ENCODE results near the gene TADA2B.

Gene TADA2B

DNA sequence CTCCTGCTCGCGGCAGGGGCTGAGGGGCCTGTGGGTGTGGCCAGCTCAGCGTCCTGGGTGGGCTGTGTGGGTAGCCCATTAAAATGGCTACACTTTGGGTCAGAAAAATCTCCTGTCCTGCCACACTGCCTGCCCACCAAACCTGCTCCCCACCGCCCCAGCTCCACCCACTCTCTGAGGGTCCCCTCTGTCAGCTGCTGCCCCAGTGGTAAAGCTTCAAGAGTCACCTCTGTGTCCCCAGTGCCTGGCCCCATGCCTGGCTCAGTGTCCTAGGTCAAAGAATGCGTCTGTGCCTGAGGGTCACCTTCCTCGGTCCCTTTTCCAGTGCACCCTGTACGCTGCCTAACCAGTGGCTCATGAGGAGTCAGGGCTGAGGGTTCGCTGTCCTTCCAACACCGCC lies 24.9 kb upstream of the TADA2B start:
- DNase-seq, result no peak

DNA sequence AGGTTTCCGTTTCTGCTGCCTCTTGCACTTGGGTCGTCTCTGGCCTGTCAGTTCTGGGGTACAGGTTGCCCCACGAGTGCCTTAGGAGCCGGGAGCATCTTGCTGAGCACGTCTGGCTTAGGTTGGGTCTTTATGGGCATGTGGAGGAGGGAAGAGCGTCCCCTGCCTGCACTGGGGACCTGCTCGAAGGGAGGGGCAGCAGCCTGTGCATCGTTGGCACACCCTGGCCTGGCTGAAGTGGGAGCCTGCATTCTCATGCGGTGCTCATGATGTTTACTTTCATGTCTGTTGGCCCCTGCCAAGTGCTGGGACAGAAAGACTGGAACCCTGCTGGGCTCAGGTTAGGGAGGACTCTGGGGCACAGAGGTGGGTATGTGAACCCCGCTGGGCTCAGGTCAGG lies 23.8 kb upstream of the TADA2B start:
- no peak for DNase-seq

DNA sequence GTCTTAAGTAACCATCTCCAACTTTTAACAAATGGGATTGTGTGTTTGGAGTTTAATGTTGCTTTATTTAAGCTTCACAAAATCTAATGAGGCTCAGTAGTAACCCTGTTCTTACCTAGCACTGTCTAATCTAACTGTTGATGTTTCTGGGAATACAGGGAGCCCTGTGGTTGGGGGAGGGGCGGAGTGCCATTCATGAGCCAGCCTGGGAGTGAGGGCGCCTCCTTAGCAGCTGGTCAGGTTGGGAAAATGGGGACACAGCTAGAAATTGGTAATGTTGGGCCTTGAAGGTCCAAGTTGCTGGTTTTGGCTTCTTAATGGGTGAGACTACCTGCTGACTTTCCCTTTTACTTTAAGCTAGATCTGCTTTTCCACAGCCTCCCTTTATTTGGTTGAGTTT lies 22.9 kb upstream of the TADA2B start:
- DNase-seq, result no peak

DNA sequence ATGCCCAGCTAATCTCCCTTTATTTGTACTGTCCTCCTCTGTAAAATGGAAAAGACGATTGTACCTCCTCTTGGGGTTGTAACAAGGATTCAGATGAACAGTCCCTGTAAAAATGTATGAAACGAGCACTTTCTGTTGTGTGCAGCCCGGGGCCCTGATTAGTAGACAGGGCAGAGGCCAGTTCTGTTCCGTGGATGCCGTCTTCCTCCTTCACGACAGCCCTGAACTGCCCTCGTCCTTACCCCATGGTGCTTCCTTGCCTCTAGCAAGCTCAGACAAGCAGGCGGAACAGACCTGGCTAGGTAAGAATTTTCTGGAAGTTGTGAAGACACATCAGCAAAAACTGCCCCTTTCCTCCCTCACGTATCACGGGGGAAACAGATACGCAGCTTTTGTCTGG lies 22.3 kb upstream of the TADA2B start:
- DNase-seq, result no peak

DNA sequence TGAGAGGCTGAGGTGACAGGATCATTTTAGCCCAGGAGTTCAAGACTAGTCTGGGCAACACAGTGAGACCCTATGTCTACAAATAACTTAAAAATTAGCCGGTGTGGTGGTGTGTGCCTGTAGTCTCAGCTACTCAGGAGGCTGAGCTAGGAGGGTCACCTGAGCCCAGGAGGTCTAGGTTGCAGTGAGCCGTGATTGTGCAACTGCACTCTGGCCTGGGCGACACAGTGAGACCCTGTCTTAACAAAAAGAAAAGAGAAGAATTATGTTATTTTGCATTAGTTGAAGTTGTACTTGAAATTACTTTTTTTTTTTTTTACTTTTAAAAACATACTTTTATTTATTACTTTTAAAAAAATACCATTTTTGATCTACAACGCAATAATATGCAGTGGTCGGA lies 21.8 kb upstream of the TADA2B start:
- no peak for DNase-seq

DNA sequence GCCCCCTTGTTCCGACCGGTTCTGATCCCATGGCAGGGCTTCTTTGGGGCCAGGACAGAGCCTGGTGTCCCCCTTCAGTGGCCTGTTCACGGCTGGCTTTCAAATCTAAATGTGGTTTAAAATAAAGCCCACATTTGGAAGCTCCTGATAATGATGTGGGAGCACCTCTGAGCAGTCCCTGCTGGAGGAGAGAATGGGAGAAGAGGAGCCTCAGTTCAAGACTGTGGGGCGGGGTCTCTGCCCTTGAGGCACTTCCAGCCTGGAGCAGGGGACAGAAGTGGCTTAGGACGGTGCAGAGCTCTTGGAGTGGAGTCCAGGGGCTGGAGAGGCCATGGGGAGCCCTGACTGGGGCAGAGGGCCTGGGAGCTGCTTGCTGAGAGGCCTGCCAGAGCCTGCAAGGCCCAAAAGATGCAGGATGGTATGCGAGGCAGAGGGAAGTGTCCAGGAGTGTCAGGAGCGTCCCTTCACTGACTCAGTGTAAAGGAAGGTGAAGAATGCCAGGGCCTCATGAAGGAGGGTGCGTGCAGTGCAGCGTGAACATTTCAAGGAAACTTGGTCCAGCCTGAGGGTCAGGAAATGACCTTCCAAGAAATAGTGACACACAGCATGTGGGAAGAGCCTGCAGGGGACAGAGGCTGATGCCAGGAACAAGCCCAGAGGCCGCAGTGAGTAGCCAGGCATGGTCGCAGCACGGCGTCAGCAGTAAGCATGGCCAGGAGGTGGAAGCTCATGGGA lies 21.1 kb upstream of the TADA2B start:
- DNase-seq, result no peak

DNA sequence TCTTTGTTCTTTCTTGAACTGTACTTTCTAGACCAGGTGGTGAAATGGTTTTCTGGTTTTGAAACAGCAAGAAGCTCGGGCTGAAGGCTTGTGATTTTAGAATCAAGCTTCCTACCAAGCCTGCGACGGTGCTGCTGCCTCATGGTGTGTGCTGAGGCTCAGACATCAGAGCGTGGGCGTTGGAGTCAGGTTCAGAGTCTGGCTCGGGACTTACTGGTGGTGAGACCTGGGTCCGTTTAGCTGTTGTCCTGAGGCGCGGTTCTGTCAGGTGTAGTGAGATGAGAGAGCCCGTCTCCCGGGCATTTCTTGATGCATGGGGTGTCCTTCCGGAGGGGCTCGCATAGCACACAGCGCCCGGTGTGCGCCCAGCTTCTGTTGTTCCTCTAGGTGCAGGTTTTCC lies 19.7 kb upstream of the TADA2B start:
- no peak for DNase-seq

DNA sequence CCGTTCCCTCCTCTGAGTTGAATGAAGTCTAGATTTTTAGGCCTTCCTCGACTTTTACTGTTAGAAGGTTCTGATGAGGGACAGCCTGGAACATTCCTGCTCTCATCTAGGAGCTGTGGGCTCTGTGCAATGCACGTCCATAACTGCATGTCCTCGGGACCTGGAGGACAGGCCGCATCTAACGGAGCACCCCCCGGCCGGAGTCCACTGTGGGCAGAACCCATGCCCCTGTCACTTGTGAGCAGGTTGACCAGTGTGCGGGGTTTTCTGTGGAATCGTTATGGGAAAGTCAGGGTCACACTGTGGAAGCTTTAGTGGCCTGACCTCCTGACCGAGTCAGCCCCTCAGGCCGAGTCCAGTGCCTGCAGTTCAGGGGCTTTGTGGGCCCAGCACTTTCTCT lies 19.3 kb upstream of the TADA2B start:
- DNase-seq, result no peak

DNA sequence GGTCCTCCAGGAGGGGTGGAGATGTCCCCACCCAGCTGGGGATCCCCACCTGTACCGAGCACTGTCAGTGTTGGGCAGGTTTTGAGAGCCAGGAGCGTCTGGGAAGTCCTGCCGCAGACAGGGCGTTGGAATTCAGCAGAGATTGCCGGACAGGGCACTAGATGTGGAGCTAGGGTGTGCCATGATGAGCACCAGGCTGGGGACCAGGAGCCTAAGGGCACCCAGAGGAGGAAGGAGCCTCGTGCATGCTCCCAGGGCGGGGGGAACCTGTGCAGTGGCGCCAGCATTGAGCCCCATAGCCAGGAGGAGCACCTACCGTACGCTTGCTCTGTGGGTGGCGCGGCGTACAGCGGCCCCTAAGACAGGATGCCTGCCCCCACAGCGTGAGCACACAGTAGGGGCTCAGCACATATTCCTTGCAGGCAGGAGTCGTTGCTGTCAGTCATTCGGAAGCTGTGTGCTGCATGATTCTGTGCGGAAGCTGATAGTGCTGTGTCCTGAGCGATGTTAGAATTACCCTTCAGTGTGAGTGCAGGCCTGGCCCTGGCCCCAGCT lies 18.8 kb upstream of the TADA2B start:
- DNase-seq, result no peak

DNA sequence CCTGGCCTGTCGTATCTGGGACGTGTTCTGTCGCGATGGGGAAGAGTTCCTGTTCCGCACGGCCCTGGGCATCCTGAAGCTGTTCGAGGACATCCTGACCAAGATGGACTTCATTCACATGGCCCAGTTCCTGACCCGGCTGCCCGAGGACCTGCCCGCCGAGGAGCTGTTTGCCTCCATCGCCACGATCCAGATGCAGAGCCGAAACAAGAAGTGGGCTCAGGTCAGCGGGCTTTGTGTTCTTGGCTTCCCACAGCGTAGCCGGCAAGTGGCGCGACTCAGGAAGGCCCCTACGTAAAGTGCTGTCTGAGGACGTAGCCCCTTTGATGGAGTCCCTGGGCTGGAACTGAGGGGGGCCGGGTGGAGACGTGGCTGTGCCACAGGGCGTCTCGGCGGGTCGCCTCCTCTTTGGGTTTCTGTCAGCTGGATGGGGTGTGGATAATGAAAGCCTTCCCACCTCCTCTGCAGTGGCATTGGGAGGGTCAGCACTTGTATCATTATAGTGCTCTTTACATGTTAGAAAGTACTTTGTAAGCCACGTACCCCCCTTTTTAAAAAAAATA lies 18.1 kb upstream of the TADA2B start:
- DNase-seq, result no peak

DNA sequence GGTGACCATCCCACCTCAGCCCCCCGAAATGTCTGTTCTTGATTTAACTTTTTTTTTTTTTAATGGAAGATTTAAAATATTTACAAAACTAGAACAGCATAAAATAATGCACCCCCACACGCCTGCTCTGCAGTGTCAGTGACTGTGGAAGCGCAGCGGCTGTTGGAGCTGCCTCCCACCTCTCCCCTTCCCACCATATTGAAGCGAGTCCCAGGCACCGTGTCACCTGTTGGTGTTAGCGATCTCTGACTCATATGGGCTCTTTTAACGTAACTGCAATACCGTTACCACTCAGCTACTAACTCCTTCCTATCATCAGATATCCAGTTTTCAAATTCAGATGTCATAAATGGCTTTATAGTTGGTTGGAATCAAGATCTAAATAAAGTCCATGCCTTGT lies 17.1 kb upstream of the TADA2B start:
- no peak for DNase-seq

DNA sequence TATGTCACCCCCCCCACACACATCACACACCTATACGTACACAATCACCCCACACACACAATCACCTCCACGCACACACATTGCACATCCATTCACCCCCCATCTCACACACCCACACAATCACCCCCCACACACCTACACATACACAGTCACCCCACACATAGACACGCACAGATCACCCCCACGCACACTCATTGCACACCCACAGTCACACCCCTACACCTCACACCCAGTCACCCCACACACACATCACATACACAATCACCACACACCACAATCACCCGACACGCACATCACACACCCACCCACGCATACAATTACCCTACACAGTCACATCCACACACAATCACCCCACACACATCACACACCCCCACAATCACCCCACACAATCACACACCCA lies 15.9 kb upstream of the TADA2B start:
- DNase-seq, result no peak

DNA sequence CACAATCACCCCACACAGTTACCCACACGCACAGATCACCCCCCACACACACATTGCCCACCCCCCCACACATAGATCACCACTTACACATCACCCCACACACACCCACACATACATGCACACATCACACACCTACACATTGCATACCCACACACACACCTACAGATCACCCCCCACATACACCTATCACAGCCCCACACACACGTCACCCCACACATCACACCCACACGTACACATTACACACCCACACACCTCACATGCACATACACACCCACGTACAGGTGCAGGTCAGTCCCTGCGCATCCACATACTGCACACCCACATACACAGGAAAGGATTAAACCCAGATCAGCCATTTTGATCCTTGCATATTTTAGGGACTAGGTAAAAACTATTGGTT lies 15.3 kb upstream of the TADA2B start:
- no peak for DNase-seq

DNA sequence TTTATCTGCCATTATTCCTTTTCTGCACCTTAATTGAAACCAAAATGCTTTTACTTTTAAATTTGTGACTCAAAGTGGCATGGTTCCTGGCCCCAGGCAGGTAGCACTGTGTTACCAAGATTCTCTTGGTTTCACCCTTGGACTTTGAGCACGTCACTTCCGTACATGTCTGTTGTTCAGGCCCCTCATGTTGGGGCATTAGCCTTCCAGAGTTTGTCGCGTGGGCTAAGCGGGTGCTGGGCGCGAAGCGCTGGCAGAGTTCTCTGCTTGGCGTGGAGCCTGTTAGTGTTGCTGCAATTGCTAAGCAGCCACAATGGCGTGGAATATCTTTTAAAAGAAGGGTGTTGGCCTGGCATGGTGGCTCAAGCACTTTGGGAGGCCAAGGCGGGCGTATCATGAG lies 14.0 kb upstream of the TADA2B start:
- no peak for DNase-seq

DNA sequence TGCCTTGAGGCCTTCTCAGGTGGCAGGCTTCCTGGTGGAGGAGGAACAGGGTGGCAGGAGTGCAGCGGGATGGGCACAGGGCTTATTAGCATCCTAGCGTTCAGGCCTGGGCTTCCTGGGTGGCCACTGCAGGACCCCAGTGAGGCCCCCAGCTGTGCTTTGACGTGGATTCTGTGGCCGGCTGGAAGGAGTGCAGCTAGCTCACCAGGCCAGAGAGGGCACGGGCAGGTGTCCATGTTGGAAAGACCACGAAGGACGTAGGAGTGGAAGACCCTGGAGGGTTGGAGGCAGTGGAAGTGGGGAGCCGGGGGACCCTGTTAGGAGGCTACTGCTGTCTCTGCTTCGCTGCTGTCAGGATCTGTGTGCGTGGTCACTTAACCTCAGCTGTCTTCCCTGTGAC lies 13.3 kb upstream of the TADA2B start:
- no peak for DNase-seq

DNA sequence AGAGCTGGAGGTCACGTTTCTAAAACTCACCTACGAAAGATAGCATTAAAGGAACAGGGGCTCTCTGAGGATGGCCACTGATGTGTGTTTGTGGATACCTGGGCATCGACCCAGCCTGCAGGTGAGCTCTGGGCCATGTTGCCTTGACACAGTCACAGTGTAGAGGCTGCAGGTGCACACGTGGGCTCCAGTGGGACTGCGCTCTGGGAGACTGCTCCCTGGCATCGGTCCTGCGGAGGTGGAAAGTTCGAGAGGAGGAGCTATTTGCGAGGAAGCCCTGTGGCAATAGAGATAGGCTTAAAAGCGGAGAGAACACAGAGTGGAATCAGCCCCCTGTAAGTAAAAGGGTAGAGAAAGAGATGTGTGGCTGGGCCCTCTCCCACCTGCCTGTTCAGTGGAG lies 12.3 kb upstream of the TADA2B start:
- no peak for DNase-seq

DNA sequence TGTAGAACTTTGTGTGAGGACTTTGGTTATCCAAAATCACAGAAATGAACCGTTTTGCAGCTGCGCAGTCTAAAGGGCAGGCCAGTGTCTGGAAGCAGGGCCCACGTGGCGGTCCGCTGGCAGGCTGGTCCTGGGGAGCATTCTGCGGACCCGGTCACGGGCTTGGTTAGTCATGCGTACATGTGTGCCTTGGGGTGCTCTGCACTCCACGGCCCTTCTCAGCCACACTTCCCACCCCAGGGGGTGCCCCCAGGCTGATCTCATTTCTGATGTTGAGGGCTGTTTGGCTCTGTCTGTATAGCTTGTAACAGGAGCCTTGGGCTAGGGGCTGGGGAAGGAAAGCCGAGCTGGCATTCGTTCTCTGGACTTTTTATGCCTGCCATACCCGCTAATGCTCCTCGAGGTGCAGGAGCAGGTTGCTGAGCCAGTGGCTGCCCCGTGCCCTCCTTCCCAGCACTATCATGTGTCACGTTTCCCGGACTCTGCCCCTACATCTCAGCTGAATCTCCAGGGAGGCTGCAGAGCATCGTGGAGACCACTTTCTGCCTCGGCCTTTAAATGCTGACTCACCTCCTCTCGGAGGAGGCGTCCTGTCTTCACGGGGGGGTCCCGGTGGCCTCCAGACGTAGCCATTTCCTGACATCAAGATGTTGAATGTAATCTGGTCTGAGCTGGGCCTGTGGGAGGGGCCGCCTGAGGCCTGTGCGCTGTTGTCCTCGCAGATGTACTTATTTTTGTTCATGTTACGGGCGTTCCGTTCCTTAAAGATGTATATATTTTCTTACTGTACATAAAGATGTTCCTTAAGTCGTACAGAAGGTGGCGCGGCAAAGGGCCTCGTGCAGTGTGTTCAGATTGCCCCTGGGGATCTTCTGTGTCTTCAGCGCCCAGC lies 11.4 kb upstream of the TADA2B start:
- DNase-seq, result no peak

DNA sequence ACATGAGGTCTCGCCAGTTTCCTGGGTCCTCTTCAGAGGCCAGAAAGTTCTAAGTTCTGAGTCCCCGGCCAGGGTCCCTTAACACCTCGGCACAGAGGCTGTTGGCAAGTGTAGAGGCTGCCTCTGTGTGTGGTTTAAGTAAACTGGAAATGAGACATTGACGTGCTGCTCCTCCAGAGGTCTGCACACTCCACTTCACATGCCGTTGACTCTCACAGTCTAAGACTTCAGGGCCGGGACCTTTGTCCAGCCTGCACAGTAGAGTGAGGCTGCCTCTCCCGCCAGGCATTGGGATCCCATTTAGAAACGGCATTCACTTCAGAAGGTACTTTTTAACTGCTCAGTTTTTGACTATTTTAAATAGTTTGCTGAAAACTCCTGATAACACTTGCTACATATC lies 10.6 kb upstream of the TADA2B start:
- no peak for DNase-seq

DNA sequence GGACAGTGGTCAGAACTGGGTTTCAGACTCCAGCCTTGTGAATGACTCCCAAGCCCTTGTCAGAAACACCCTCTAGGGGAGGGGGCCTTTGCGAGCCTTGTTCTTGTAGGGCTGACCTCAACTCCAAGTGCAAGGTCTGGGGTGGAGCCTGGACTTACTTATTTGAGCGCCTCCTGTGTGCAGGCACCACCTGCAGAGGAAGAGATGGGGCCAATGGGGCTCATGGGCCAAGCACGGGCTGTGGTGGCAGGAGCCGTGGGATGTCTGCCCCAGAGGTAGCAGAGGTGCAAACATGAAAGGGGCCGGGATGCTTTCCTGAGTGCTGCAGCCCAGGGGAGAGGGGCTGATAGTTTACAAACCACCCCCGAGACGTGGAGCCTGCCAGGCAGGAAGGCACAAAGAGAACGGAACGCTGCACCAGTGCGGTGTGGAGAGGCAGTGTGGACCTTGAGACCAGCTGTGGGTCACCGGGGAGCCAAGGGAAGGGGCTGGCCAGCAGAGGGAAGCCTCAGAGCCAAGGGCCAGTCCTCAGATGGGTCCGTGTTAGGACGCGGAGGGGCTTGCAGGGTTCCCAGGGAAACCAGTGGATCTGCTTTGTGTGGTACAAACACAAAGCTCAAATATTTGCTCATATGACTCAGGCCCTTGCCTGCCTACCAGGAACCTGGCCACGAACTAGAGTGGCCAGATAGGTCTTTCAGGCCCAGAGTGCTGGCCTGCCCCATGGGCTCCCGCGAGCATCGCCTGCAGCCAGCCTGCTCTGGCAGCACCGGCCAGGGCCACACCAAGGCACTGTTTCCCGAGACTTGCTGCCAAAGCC lies 8.7 kb upstream of the TADA2B start:
- no peak for DNase-seq

DNA sequence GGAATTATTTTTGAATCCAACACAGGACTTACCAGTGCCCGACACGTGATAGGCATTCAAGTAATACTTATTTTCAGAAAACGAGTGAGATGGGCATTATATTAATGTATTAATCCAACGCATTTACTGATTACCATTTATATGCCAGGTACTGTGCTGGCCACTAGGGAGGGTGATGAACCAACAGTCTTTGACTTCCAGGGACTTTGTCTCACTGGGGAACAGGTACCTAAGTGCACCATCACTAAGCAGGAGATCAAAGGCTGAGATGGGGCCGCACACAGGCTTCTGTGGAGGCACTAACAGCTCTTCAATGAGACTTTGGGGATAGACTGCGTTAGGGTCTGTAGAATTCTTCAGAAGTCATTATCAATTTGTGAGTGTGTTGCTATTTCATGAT lies 5.7 kb upstream of the TADA2B start:
- no peak for DNase-seq

DNA sequence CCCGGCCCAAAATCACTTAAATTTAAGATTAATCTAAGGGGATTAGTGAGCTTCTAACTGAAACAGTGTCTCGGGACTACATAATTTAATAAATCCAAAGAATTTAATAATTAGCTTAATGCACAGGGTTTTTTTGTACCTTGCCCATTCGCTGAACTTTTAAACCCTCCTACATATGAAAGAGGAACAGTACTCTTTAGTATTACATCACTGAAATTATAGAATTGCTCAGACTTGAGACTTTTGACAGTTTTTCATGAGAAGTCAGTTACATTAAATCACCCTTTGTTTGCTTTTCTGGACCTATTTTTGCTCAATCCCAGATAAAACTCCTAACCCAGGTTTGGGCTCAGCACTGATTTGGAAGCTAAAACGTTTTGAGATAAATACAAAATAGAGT lies 2.4 kb upstream of the TADA2B start:
- no peak for DNase-seq

DNA sequence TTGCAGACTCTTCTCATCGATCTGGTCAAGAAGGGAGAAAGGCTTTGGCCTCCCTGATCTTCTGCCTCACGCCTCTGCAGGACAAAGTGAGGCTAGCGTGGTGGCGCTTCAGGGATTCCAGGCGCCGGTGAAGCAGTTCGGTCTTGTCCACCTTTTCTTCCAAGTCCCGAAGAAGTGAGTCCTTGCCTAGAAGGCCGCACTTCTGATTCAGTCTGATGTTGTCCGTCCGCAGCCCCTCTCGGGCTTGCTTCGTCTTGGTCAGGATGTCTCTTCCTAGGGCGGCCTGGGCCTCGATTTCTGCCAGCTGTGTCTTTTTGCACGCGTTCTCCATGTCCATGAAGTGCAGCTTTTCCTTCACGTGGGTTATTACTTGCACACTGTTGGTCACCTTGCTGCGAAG lies 1.9 kb upstream of the TADA2B start:
- no peak for DNase-seq

Data from activated naive CD4-positive, alpha-beta T cell (primary cell).